Stimulated activated CD8-positive, alpha-beta memory T cell treated with anti-CD3 and anti-CD28 coated beads, Interleukin-12 subunit alpha, Interleukin-12 subunit beta, amount 100 ng/mL, for 1 hour (primary cell): ENCODE measurements around the gene WDR82.

Experiments used
- DNase-seq: peaks from one replicate; pipeline ENCODE4 v3.0.0-alpha.2; 2020; ENCODE audit warnings: low read depth

Gene WDR82

GRCh38 chr3:52306978-52307377 lies 28.5 kb upstream of the WDR82 start:
- no peak for DNase-seq

- no peak for DNase-seq
Observed at GRCh38 chr3:52305926-52306325, 27.5 kb upstream of the WDR82 start.

- DNase-seq: no peak
Observed at GRCh38 chr3:52303811-52304210, 25.4 kb upstream of the WDR82 start.

- DNase-seq: no peak
Observed at GRCh38 chr3:52302426-52303145, 24.1 kb upstream of the WDR82 start.

GRCh38 chr3:52299879-52300611 lies 21.6 kb upstream of the WDR82 start:
- DNase-seq: no peak

- no peak for DNase-seq
Observed at GRCh38 chr3:52299247-52299878, 20.9 kb upstream of the WDR82 start.

GRCh38 chr3:52298149-52299098 lies 20.0 kb upstream of the WDR82 start:
- no peak for DNase-seq

GRCh38 chr3:52297242-52298148 lies 19.0 kb upstream of the WDR82 start:
- DNase-seq: no peak

GRCh38 chr3:52295671-52296208 lies 17.3 kb upstream of the WDR82 start:
- DNase-seq: no peak

- DNase-seq: no peak
Observed at GRCh38 chr3:52294320-52295150, 16.1 kb upstream of the WDR82 start.

- no peak for DNase-seq
Observed at GRCh38 chr3:52293491-52294319, 15.3 kb upstream of the WDR82 start.

GRCh38 chr3:52292247-52293065 lies 14.0 kb upstream of the WDR82 start:
- no peak for DNase-seq

- peak; percentile 27 for DNase-seq
Observed at GRCh38 chr3:52291508-52292181, 13.2 kb upstream of the WDR82 start.

GRCh38 chr3:52290596-52291507 lies 12.4 kb upstream of the WDR82 start:
- no peak for DNase-seq

GRCh38 chr3:52289747-52290595 lies 11.5 kb upstream of the WDR82 start:
- DNase-seq: no peak
